Muscle layer of colon (tissue), 2 donors: ENCODE data around the gene HPCA.

Experiments
- H3K27ac ChIP-seq: one replicate; pipeline ENCODE4 v1.7.0; 2013; ENCODE audit warnings: low read depth, mild to moderate bottlenecking, low read length, moderate library complexity
- H3K27me3 ChIP-seq, 2 donors: one replicate each; pipeline ENCODE4 v1.7.0; 2013; ENCODE audit warnings: low read length in 2 of 2, mild to moderate bottlenecking in 2 of 2; ENCODE audit not compliant: insufficient read depth in 2 of 2, control insufficient read depth in 1 of 2
- H3K36me3 ChIP-seq: one replicate; pipeline ENCODE4 v1.7.0; 2013; ENCODE audit warnings: mild to moderate bottlenecking, low read length; ENCODE audit not compliant: insufficient read depth
- H3K4me1 ChIP-seq: one replicate; pipeline ENCODE4 v1.7.0; 2013; ENCODE audit warnings: mild to moderate bottlenecking, low read length; ENCODE audit not compliant: insufficient read depth
- H3K4me3 ChIP-seq, 2 donors: one replicate each; pipeline ENCODE4 v1.7.0; 2013; ENCODE audit warnings: low read length in 2 of 2, low read depth in 1 of 2, mild to moderate bottlenecking in 1 of 2, moderate library complexity in 1 of 2
- H3K9ac ChIP-seq: one replicate; pipeline ENCODE4 v1.7.0; 2013; ENCODE audit warnings: low read length
- H3K9me3 ChIP-seq: one replicate; pipeline ENCODE4 v1.7.0; 2013; ENCODE audit warnings: mild to moderate bottlenecking, low read length
- donor health status: abdominal sarcoma.
- donor health status: Adenocarcinoma of cecum.

The HPCA gene

GRCh38 chr1:32893198-32894018, 7.1 kb downstream of the HPCA start:
- Histone ChIP-seq H3K27ac (no peak overlapping the region), H3K4me1 (no peaks in the 10 kb centered on the region), H3K9ac (no peak overlapping the region), H3K36me3 (no peaks in the 10 kb centered on the region), H3K4me3 (peak overlapping the region; percentile 29 to 35), H3K27me3 (peaks cover 20 to 32% of the 10 kb centered on the region in 2 donors), H3K9me3 (no peaks in the 10 kb centered on the region)

GRCh38 chr1:32894019-32894600, 7.8 kb downstream of the HPCA start:
- no peak overlapping the region for H3K4me3 ChIP-seq
- no peaks in the 10 kb centered on the region for H3K36me3 ChIP-seq
- H3K27ac ChIP-seq = no peak overlapping the region
- no peaks in the 10 kb centered on the region for H3K9me3 ChIP-seq
- H3K4me1 ChIP-seq = no peaks in the 10 kb centered on the region
- H3K27me3 ChIP-seq = peaks cover 19 to 29% of the 10 kb centered on the region in 2 donors
- H3K9ac ChIP-seq = no peak overlapping the region

- no peaks in the 10 kb centered on the region for H3K36me3 ChIP-seq
- H3K27ac ChIP-seq = no peak overlapping the region
- H3K9me3 ChIP-seq = no peaks in the 10 kb centered on the region
- no peak overlapping the region for H3K4me3 ChIP-seq
- H3K4me1 ChIP-seq = no peaks in the 10 kb centered on the region
- H3K27me3 ChIP-seq = peaks cover 19 to 29% of the 10 kb centered on the region in 2 donors
- no peak overlapping the region for H3K9ac ChIP-seq
Observed at GRCh38 chr1:32894681-32895080, 8.4 kb downstream of the HPCA start.

GRCh38 chr1:32895325-32896215, 9.3 kb downstream of the HPCA start:
- H3K9ac ChIP-seq = no peak overlapping the region
- no peak overlapping the region for H3K27ac ChIP-seq
- H3K9me3 ChIP-seq = no peaks in the 10 kb centered on the region
- peaks cover 3% of the 10 kb centered on the region for H3K4me1 ChIP-seq
- peaks cover 17 to 29% of the 10 kb centered on the region in 2 donors for H3K27me3 ChIP-seq
- H3K4me3 ChIP-seq = no peak overlapping the region
- H3K36me3 ChIP-seq = no peaks in the 10 kb centered on the region

GRCh38 chr1:32896451-32896850, 10.2 kb downstream of the HPCA start:
- Histone ChIP-seq H3K9ac (no peak overlapping the region), H3K4me3 (no peak overlapping the region), H3K27ac (no peak overlapping the region), H3K4me1 (peaks cover 7% of the 10 kb centered on the region), H3K9me3 (no peaks in the 10 kb centered on the region), H3K36me3 (no peaks in the 10 kb centered on the region), H3K27me3 (peaks cover 13 to 22% of the 10 kb centered on the region in 2 donors)

GRCh38 chr1:32897082-32898049, 11.1 kb downstream of the HPCA start:
- H3K4me1 ChIP-seq = peaks cover 7% of the 10 kb centered on the region
- H3K9ac ChIP-seq = no peak overlapping the region
- H3K27ac ChIP-seq = no peak overlapping the region
- peaks cover 4 to 17% of the 10 kb centered on the region in 2 donors for H3K27me3 ChIP-seq
- no peaks in the 10 kb centered on the region for H3K36me3 ChIP-seq
- H3K9me3 ChIP-seq = no peaks in the 10 kb centered on the region
- H3K4me3 ChIP-seq = no peak overlapping the region

GRCh38 chr1:32898056-32898455, 11.8 kb downstream of the HPCA start:
- Histone ChIP-seq H3K4me3 (no peak overlapping the region), H3K36me3 (no peaks in the 10 kb centered on the region), H3K27me3 (peaks cover 0 to 12% of the 10 kb centered on the region in 2 donors), H3K27ac (no peak overlapping the region), H3K4me1 (peaks cover 7% of the 10 kb centered on the region), H3K9ac (no peak overlapping the region), H3K9me3 (no peaks in the 10 kb centered on the region)

GRCh38 chr1:32898958-32899357, 12.7 kb downstream of the HPCA start:
- Histone ChIP-seq H3K4me1 (peaks cover 7% of the 10 kb centered on the region), H3K27me3 (peaks cover 0 to 3% of the 10 kb centered on the region in 2 donors)

GRCh38 chr1:32899586-32900296, 13.4 kb downstream of the HPCA start:
- no peak overlapping the region for H3K4me3 ChIP-seq
- H3K27ac ChIP-seq = no peak overlapping the region
- H3K4me1 ChIP-seq = peaks cover 7% of the 10 kb centered on the region
- no peaks in the 10 kb centered on the region for H3K27me3 ChIP-seq
- H3K9ac ChIP-seq = no peak overlapping the region
- no peaks in the 10 kb centered on the region for H3K9me3 ChIP-seq
- no peaks in the 10 kb centered on the region for H3K36me3 ChIP-seq

More at GRCh38 chr1:32898958-32899357, 12.7 kb downstream of the HPCA start:
- H3K9me3 ChIP-seq = no peaks in the 10 kb centered on the region
- no peak overlapping the region for H3K9ac ChIP-seq
- no peaks in the 10 kb centered on the region for H3K36me3 ChIP-seq
- H3K4me3 ChIP-seq = no peak overlapping the region
- no peak overlapping the region for H3K27ac ChIP-seq

GRCh38 chr1:32900371-32900955, 14.2 kb downstream of the HPCA start:
- H3K9me3 ChIP-seq = no peaks in the 10 kb centered on the region
- peak overlapping the region; percentile 13 for H3K27ac ChIP-seq
- peak overlapping the region; percentile 58 to 68 for H3K4me3 ChIP-seq
- peaks cover 7% of the 10 kb centered on the region for H3K4me1 ChIP-seq
- H3K27me3 ChIP-seq = no peaks in the 10 kb centered on the region
- no peaks in the 10 kb centered on the region for H3K36me3 ChIP-seq
- H3K9ac ChIP-seq = peak overlapping the region; percentile 27
